IMR-90 (cell line): ENCODE results near the gene SOBP. TPM values are rescaled to one million over a fixed set of nuclear protein-coding genes. Genes with fewer than 3 reads are reported as not detected.

Experiments
- ATAC-seq: fragments of 200-7000 bp; cut with Tn5 transposase; 2 replicates; pipeline ENCODE4 v1.9.1; 2020; ENCODE audit warnings: low read depth, mild to moderate bottlenecking, moderate library complexity
- BruUV-seq: library from RNA; stranded (reverse); fragments of 400-500 nt; replicated peaks from 2 replicates; lab custom pipeline; 2021; lab: Mats Ljungman, UMichigan
- CTCF ChIA-PET: fragments of 300-600 bp; formaldehyde crosslinking; extraction: SDS; loops from one replicate; lab custom pipeline; 2021; ENCODE audit warnings: antibody characterized with exemption; lab: Yijun Ruan, JAX
- POLR2A ChIA-PET: fragments of 300-600 bp; sonication (Branson Sonifier 250); formaldehyde crosslinking; loops from one replicate; lab custom pipeline; 2022; ENCODE audit warnings: antibody characterized with exemption; ENCODE audit not compliant: unreplicated experiment; lab: Charles Lee
- DNase-seq: peaks from one replicate; pipeline ENCODE4 v3.0.0; 2013
- H2AFZ ChIP-seq: replicated peaks from 2 replicates; pipeline ENCODE3; 2013; ENCODE audit warnings: low read length, mild to moderate bottlenecking; ENCODE audit not compliant: poor library complexity
- H2AK5ac ChIP-seq: 2 replicates; pipeline ENCODE4 v1.6.1; 2013; ENCODE audit warnings: low read depth, low read length, inconsistent platforms
- H2AK9ac ChIP-seq: replicated peaks from 2 replicates; pipeline ENCODE3; 2013; ENCODE audit warnings: mild to moderate bottlenecking, low read depth, low read length, moderate library complexity; ENCODE audit not compliant: poor library complexity
- H2BK120ac ChIP-seq: 2 replicates; pipeline ENCODE4 v1.6.1; 2013; ENCODE audit warnings: low read depth, low read length, inconsistent platforms
- H2BK15ac ChIP-seq: 3 replicates; pipeline ENCODE4 v1.6.1; 2013; ENCODE audit warnings: low read depth, low read length, inconsistent platforms
- H2BK20ac ChIP-seq: 2 replicates; pipeline ENCODE4 v1.6.1; 2013; ENCODE audit warnings: low read depth, mild to moderate bottlenecking, inconsistent platforms, low read length, moderate library complexity
- H2BK5ac ChIP-seq: 2 replicates; pipeline ENCODE4 v1.6.1; 2013; ENCODE audit warnings: mild to moderate bottlenecking, low read depth, low read length, inconsistent platforms; ENCODE audit not compliant: poor library complexity, severe bottlenecking
- H3K14ac ChIP-seq: replicated peaks from 2 replicates; pipeline ENCODE4 v1.6.1; 2013; ENCODE audit warnings: low read depth, low read length, inconsistent platforms
- H3K18ac ChIP-seq: 2 replicates; pipeline ENCODE4 v1.6.1; 2013; ENCODE audit warnings: low read depth, low read length, control low read depth
- H3K23ac ChIP-seq: 2 replicates; pipeline ENCODE4 v1.6.1; 2013; ENCODE audit warnings: low read depth, low read length, inconsistent platforms
- H3K27ac ChIP-seq: 2 replicates; pipeline ENCODE4 v1.5.1; 2013; ENCODE audit warnings: mild to moderate bottlenecking, control low read depth, low read length; ENCODE audit not compliant: insufficient read depth
- H3K27me3 ChIP-seq: 2 replicates; pipeline ENCODE4 v1.6.1; 2013; ENCODE audit warnings: low read length; ENCODE audit not compliant: control insufficient read depth, insufficient read depth
- H3K36me3 ChIP-seq: 2 replicates; pipeline ENCODE4 v1.6.1; 2013; ENCODE audit warnings: low read length, mixed read lengths; ENCODE audit not compliant: control insufficient read depth, insufficient read depth
- H3K4ac ChIP-seq: 2 replicates; pipeline ENCODE4 v1.6.1; 2013; ENCODE audit warnings: low read depth, low read length, inconsistent platforms
- H3K4me1 ChIP-seq: 2 replicates; pipeline ENCODE4 v1.6.1; 2013; ENCODE audit warnings: low read length, mixed read lengths; ENCODE audit not compliant: control insufficient read depth, insufficient read depth
- H3K4me2 ChIP-seq: 2 replicates; pipeline ENCODE4 v1.6.1; 2013; ENCODE audit warnings: low read depth, mild to moderate bottlenecking, control low read depth, low read length, moderate library complexity
- H3K4me3 ChIP-seq: 2 replicates; pipeline ENCODE4 v1.5.1; 2013; ENCODE audit warnings: low read depth, mild to moderate bottlenecking, control low read depth, low read length, moderate library complexity; ENCODE audit not compliant: insufficient read depth
- H3K56ac ChIP-seq: 2 replicates; pipeline ENCODE4 v1.6.1; 2013; ENCODE audit warnings: low read length, inconsistent platforms; ENCODE audit not compliant: insufficient read depth; ENCODE audit errors: extremely low read depth
- H3K79me1 ChIP-seq, 2 experiments: 2 replicates each; pipeline ENCODE4 v1.6.1; 2013; ENCODE audit warnings: low read length in 2 of 2, inconsistent platforms in 1 of 2, low read depth in 1 of 2
- H3K9ac ChIP-seq: 2 replicates; pipeline ENCODE4 v1.6.1; 2013; ENCODE audit warnings: low read depth, low read length, control low read depth
- H3K9me1 ChIP-seq: 2 replicates; pipeline ENCODE4 v1.6.1; 2013; ENCODE audit warnings: low read length, inconsistent platforms; ENCODE audit not compliant: insufficient read depth
- H3K9me3 ChIP-seq: 2 replicates; pipeline ENCODE4 v1.6.1; 2013; ENCODE audit warnings: low read length; ENCODE audit not compliant: control insufficient read depth, insufficient read depth
- H4K20me1 ChIP-seq: 2 replicates; pipeline ENCODE4 v1.6.1; 2013; ENCODE audit warnings: low read length, inconsistent platforms; ENCODE audit not compliant: insufficient read depth
- H4K5ac ChIP-seq: 2 replicates; pipeline ENCODE4 v1.6.1; 2013; ENCODE audit warnings: mild to moderate bottlenecking, low read depth, low read length, control low read depth
- H4K8ac ChIP-seq, 2 experiments: 2 replicates each; pipeline ENCODE4 v1.6.1; 2013; ENCODE audit warnings: low read depth in 2 of 2, low read length in 2 of 2, control low read depth in 1 of 2, inconsistent platforms in 1 of 2
- H4K91ac ChIP-seq: 2 replicates; pipeline ENCODE4 v1.6.1; 2013; ENCODE audit warnings: low read depth, low read length, inconsistent platforms; ENCODE audit not compliant: insufficient read depth
- BHLHE40 ChIP-seq: fragments of 150-350 bp; IDR thresholded peaks from 2 replicates; pipeline ENCODE4 v1.6.1; 2016; ENCODE audit warnings: mild to moderate bottlenecking, low read depth, low read length
- CEBPB ChIP-seq: IDR thresholded peaks from 2 replicates; pipeline ENCODE4 v1.6.1; 2012; ENCODE audit warnings: low read depth, low read length, improper control_type of control experiment
- CHD1 ChIP-seq: IDR thresholded peaks from 2 replicates; pipeline ENCODE4 v1.6.1; 2012; ENCODE audit warnings: low read depth, low read length, improper control_type of control experiment
- FOS ChIP-seq: fragments of 150-350 bp; IDR thresholded peaks from 2 replicates; pipeline ENCODE4 v1.6.1; 2016; ENCODE audit warnings: low read depth, low read length
- MAZ ChIP-seq: IDR thresholded peaks from 2 replicates; pipeline ENCODE4 v1.6.1; 2012; ENCODE audit warnings: low read depth, mild to moderate bottlenecking, low read length, improper control_type of control experiment, moderate library complexity, borderline replicate concordance
- MXI1 ChIP-seq: IDR thresholded peaks from 2 replicates; pipeline ENCODE4 v1.6.1; 2012; ENCODE audit warnings: low read depth, mild to moderate bottlenecking, low read length, moderate library complexity, borderline replicate concordance
- NFE2L2 ChIP-seq: fragments of 150-350 bp; IDR thresholded peaks from 2 replicates; pipeline ENCODE4 v1.6.1; 2016; ENCODE audit warnings: low read depth, mild to moderate bottlenecking, low read length
- POLR2A ChIP-seq: IDR thresholded peaks from 2 replicates; pipeline ENCODE4 v1.6.1; 2012; ENCODE audit warnings: mild to moderate bottlenecking, low read depth, low read length
- RAD21 ChIP-seq: IDR thresholded peaks from 2 replicates; pipeline ENCODE4 v1.6.1; 2012; ENCODE audit warnings: low read length, improper control_type of control experiment
- RCOR1 ChIP-seq: IDR thresholded peaks from 2 replicates; pipeline ENCODE4 v1.6.1; 2012; ENCODE audit warnings: mild to moderate bottlenecking, low read length, improper control_type of control experiment; ENCODE audit not compliant: insufficient replicate concordance
- RFX5 ChIP-seq: IDR thresholded peaks from 2 replicates; pipeline ENCODE4 v1.8.0; 2012; ENCODE audit warnings: low read depth, mild to moderate bottlenecking, low read length, moderate library complexity
- SMC3 ChIP-seq: fragments of 150-350 bp; IDR thresholded peaks from 2 replicates; pipeline ENCODE4 v1.6.1; 2016; ENCODE audit warnings: low read depth, mild to moderate bottlenecking, antibody characterized with exemption, low read length, moderate library complexity
- WGBS, 2 experiments: methylation state at CpG; one replicate each; pipeline versions ENCODE4 v1.1.5 to v1.1.7; 2013; ENCODE audit warnings: missing lambda C conversion rate in 2 of 2; ENCODE audit not compliant: insufficient read length in 1 of 2; ENCODE audit errors: extremely low coverage in 2 of 2; 5-methylcytosine and 5-hydroxymethylcytosine counted together
- dilution Hi-C: fragments of 300-500 bp; cut with HindIII; formaldehyde crosslinking; loops from one replicate; pipeline ENCODE4 v1.14.3; 2018; ENCODE audit warnings: low sequenced_read_pairs; ENCODE audit not compliant: unreplicated experiment
- in situ Hi-C: fragments of 300-500 bp; cut with MboI; formaldehyde crosslinking; loops from 3 replicates; pipeline ENCODE4 v1.14.3; 2019; ENCODE audit warnings: low sequenced_read_pairs, inconsistent platforms, mixed read lengths
- intact Hi-C: fragments of 100-400 bp; cut with micrococcal nuclease; formaldehyde crosslinking; loops from 2 replicates; pipeline ENCODE4 v1.10.0; 2022
- polyA plus RNA-seq, 3 experiments: library from polyadenylated mRNA; depleted of rRNA; stranded (reverse); fragments of >200 nt; gene quantifications; 2 replicates each; pipeline ENCODE4 v1.2.3, GENCODE V29; 2012; ENCODE audit warnings: low replicate concordance in 1 of 3
- total RNA-seq: library from RNA; depleted of rRNA; stranded (reverse); fragments of >200 nt; gene quantifications from 2 replicates; pipeline ENCODE4 v1.2.3, GENCODE V29; 2012
- TF ChIP-seq, protein P1 (sequence below): conservative IDR thresholded peaks from 2 replicates; pipeline ENCODE4 v1.5.1; 2012; ENCODE audit warnings: mild to moderate bottlenecking, low read depth, low read length, improper control_type of control experiment
- TF ChIP-seq, protein P2 (sequence below): fragments of 150-350 bp; IDR thresholded peaks from 2 replicates; pipeline ENCODE4 v1.6.1; 2016; ENCODE audit warnings: low read depth, mild to moderate bottlenecking, low read length, moderate library complexity, borderline replicate concordance

The SOBP gene
- total and polyA plus RNA-seq, 2 of the 4 experiments (the other 2 are of a cell fraction) = 0.60 to 0.72 TPM

DNA sequence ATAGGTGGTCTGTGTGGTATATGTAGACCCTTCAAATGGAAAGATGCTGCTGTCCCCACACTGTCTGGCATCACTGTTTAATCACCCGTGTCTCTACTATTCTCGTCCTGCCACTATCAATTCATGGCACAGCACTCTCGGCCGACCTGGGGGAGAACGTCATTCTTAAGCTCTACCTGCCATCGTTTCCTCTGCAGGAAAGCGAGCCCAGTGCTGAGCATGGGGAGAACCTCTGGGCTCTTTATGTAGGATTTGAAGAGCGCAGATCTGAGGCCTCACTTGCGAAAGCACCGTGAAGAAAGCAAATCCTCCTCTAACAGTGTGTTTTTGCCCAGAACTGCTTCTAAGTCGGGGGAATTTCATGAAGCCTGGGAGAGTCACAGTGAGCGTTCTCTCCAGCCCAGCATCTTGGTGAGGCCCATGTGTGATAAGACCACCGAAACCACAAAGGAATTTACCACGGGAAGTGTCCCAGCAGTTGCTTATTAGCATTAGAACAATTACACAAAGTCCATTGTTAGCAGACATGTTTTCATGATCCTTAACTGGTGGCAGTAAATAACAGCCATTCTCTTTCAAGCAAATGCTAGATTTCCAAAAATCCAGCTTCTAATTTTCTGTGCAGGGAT lies 209.9 kb downstream of the SOBP start:
- no peaks in the 10 kb centered on the region for H4K20me1 ChIP-seq
- no peak overlapping the region for H2BK5ac ChIP-seq
- no peak overlapping the region for H3K18ac ChIP-seq
- H3K4me3 ChIP-seq = no peak overlapping the region
- no peak for TF ChIP-seq RFX5
- no peak for TF ChIP-seq RCOR1
- no peak for TF ChIP-seq MXI1
- TF ChIP-seq, protein P1, sequence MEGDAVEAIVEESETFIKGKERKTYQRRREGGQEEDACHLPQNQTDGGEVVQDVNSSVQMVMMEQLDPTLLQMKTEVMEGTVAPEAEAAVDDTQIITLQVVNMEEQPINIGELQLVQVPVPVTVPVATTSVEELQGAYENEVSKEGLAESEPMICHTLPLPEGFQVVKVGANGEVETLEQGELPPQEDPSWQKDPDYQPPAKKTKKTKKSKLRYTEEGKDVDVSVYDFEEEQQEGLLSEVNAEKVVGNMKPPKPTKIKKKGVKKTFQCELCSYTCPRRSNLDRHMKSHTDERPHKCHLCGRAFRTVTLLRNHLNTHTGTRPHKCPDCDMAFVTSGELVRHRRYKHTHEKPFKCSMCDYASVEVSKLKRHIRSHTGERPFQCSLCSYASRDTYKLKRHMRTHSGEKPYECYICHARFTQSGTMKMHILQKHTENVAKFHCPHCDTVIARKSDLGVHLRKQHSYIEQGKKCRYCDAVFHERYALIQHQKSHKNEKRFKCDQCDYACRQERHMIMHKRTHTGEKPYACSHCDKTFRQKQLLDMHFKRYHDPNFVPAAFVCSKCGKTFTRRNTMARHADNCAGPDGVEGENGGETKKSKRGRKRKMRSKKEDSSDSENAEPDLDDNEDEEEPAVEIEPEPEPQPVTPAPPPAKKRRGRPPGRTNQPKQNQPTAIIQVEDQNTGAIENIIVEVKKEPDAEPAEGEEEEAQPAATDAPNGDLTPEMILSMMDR = no peak
- no peak for TF ChIP-seq CHD1
- TF ChIP-seq RAD21 = no peak
- TF ChIP-seq SMC3 = no peak
- TF ChIP-seq MAZ = no peak
- TF ChIP-seq POLR2A = no peak
- no peak for TF ChIP-seq CEBPB
- TF ChIP-seq, protein P2, sequence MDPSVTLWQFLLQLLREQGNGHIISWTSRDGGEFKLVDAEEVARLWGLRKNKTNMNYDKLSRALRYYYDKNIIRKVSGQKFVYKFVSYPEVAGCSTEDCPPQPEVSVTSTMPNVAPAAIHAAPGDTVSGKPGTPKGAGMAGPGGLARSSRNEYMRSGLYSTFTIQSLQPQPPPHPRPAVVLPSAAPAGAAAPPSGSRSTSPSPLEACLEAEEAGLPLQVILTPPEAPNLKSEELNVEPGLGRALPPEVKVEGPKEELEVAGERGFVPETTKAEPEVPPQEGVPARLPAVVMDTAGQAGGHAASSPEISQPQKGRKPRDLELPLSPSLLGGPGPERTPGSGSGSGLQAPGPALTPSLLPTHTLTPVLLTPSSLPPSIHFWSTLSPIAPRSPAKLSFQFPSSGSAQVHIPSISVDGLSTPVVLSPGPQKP = no peak
- no peak for TF ChIP-seq NFE2L2
- TF ChIP-seq FOS = no peak
- no peak for TF ChIP-seq BHLHE40
- no peak for DNase-seq
- intact Hi-C loops = loop anchor here (1.0 to 10.0 kb wide), 3 partner anchors 25 to 565 kb away; no protein-coding TSS in a partner anchor
- no peaks in the 10 kb centered on the region for H3K79me1 ChIP-seq
- H2AK9ac ChIP-seq = no peak overlapping the region
- peaks cover 10% of the 10 kb centered on the region for H3K4me1 ChIP-seq
- peak overlapping the region; percentile 67; the same call in 1 of the 3 replicates for H2BK15ac ChIP-seq
- H3K27me3 ChIP-seq = no peaks in the 10 kb centered on the region
- H4K8ac ChIP-seq = no peak overlapping the region
- no TSS peak for BruUV-seq
- no peak overlapping the region for H3K27ac ChIP-seq
- H2AFZ ChIP-seq = no peak overlapping the region
- H2BK20ac ChIP-seq = no peak overlapping the region
- ATAC-seq = no peak
- H3K9ac ChIP-seq = no peak overlapping the region
- H2BK120ac ChIP-seq = no peak overlapping the region
- no peak overlapping the region for H3K23ac ChIP-seq
- 85% methylated on average over 5 of the region's 14 CpGs; no CpG with 5 or more reads in 1 of the 2 experiments for whole genome bisulfite sequencing, 2 experiments
- H4K5ac ChIP-seq = no peak overlapping the region
- peak overlapping the region; percentile 65; the same call in 1 of the 2 replicates for H2AK5ac ChIP-seq
- POLR2A ChIA-PET = no interaction called here
- H3K36me3 ChIP-seq = no peaks in the 10 kb centered on the region
- no peak overlapping the region for H3K56ac ChIP-seq
- peaks cover 14% of the 10 kb centered on the region for H3K9me1 ChIP-seq
- H3K9me3 ChIP-seq = no peaks in the 10 kb centered on the region
- no peak overlapping the region for H3K4me2 ChIP-seq
- H4K91ac ChIP-seq = no peak overlapping the region
- H3K14ac ChIP-seq = no peak overlapping the region
- in situ Hi-C loops = no loop called here
- CTCF ChIA-PET = no interaction called here
- dilution Hi-C loops = no loop called here
- no peak overlapping the region for H3K4ac ChIP-seq
